OCI-LY1 (cell line): ENCODE measurements around the gene PTPRG.

Experiments used
- H2AFZ ChIP-seq: fragments of 200-600 bp; sonication (generic), shearing (Covaris generic); 2 replicates; pipeline ENCODE4 v1.6.0; 2014; ENCODE audit warnings: antibody characterized with exemption, mild to moderate bottlenecking, low read length
- H3F3A ChIP-seq: fragments of 200-600 bp; sonication (generic), shearing (Covaris generic); 2 replicates; pipeline ENCODE4 v1.6.0; 2014; ENCODE audit warnings: mild to moderate bottlenecking, antibody characterized with exemption, low read length, moderate library complexity; ENCODE audit not compliant: insufficient read depth
- H3K27ac ChIP-seq: fragments of 200-600 bp; sonication (generic); 2 replicates; pipeline ENCODE4 v1.5.1; 2014; ENCODE audit warnings: low read length, mixed run types, mild to moderate bottlenecking, low read depth; ENCODE audit not compliant: poor library complexity, severe bottlenecking
- H3K27me3 ChIP-seq: fragments of 200-600 bp; sonication (generic); 2 replicates; pipeline ENCODE4 v1.6.0; 2014; ENCODE audit warnings: antibody characterized with exemption, mild to moderate bottlenecking, low read length, moderate library complexity; ENCODE audit not compliant: insufficient read depth
- H3K36me3 ChIP-seq: fragments of 200-600 bp; sonication (generic); 2 replicates; pipeline ENCODE4 v1.6.1; 2014; ENCODE audit warnings: mild to moderate bottlenecking, antibody characterized with exemption, low read length, moderate library complexity, mixed read lengths; ENCODE audit not compliant: insufficient read depth
- H3K4me1 ChIP-seq: fragments of 200-600 bp; sonication (generic); 2 replicates; pipeline ENCODE4 v1.5.1; 2014; ENCODE audit warnings: mild to moderate bottlenecking, low read length, moderate library complexity; ENCODE audit not compliant: insufficient read depth, severe bottlenecking
- H3K4me2 ChIP-seq: fragments of 200-600 bp; sonication (generic), shearing (Covaris generic); 2 replicates; pipeline ENCODE4 v1.6.1; 2014; ENCODE audit warnings: low read length
- H3K4me3 ChIP-seq: fragments of 200-600 bp; sonication (generic); 2 replicates; pipeline ENCODE4 v1.5.1; 2014; ENCODE audit warnings: low read length, low read depth, mild to moderate bottlenecking, mixed read lengths; ENCODE audit not compliant: poor library complexity, severe bottlenecking
- H3K79me2 ChIP-seq: fragments of 200-600 bp; shearing (Covaris generic); 2 replicates; pipeline ENCODE4 v1.6.1; 2016; ENCODE audit warnings: mixed run types, low read length, mixed read lengths; ENCODE audit not compliant: insufficient read depth
- H3K9ac ChIP-seq: fragments of 200-600 bp; sonication (generic), shearing (Covaris generic); 2 replicates; pipeline ENCODE4 v1.6.1; 2014; ENCODE audit warnings: mild to moderate bottlenecking, low read length, mixed read lengths
- H3K9me2 ChIP-seq: fragments of 200-600 bp; sonication (generic), shearing (Covaris generic); 2 replicates; pipeline ENCODE4 v1.6.1; 2014; ENCODE audit warnings: low read depth, mild to moderate bottlenecking, low read length, mixed read lengths
- H3K9me3 ChIP-seq: fragments of 200-600 bp; shearing (Covaris generic); 2 replicates; pipeline ENCODE4 v1.6.1; 2014; ENCODE audit warnings: low read length, mixed read lengths
- H4K20me1 ChIP-seq: fragments of 200-600 bp; sonication (generic), shearing (Covaris generic); 2 replicates; pipeline ENCODE4 v1.6.0; 2016; ENCODE audit warnings: mild to moderate bottlenecking, low read length; ENCODE audit not compliant: insufficient read depth
- CTCF ChIP-seq: fragments of 200-600 bp; sonication (generic), shearing (Covaris generic); IDR thresholded peaks from 2 replicates; pipeline ENCODE4 v1.5.1; 2017; ENCODE audit warnings: mild to moderate bottlenecking, antibody characterized with exemption, low read length, moderate library complexity, mixed read lengths
- EZH2 ChIP-seq: fragments of 200-600 bp; sonication (generic), shearing (Covaris generic); IDR thresholded peaks from 2 replicates; pipeline ENCODE4 v1.8.0; 2017; ENCODE audit warnings: borderline replicate concordance, mixed run types, mild to moderate bottlenecking, antibody characterized with exemption, low read length, moderate library complexity, mixed read lengths

PTPRG gene

GRCh38 chr3:61701011-61701410 lies 139.6 kb downstream of the PTPRG start:
- Histone ChIP-seq H3F3A (no peaks in the 10 kb centered on the region), H3K4me1 (no peaks in the 10 kb centered on the region), H3K79me2 (no peaks in the 10 kb centered on the region), H4K20me1 (no peaks in the 10 kb centered on the region), H3K4me2 (no peak overlapping the region), H2AFZ (no peak overlapping the region), H3K27ac (no peak overlapping the region), H3K4me3 (no peak overlapping the region), H3K9me3 (no peaks in the 10 kb centered on the region), H3K9ac (no peak overlapping the region), H3K36me3 (no peaks in the 10 kb centered on the region), H3K9me2 (no peaks in the 10 kb centered on the region), H3K27me3 (no peaks in the 10 kb centered on the region)
- TF ChIP-seq EZH2 = no peak
- no peak for TF ChIP-seq CTCF

- H3K4me2 ChIP-seq = no peak overlapping the region
- no peak overlapping the region for H3K9ac ChIP-seq
- H3K79me2 ChIP-seq = no peaks in the 10 kb centered on the region
- H3K4me1 ChIP-seq = no peaks in the 10 kb centered on the region
- no peak overlapping the region for H2AFZ ChIP-seq
- TF ChIP-seq CTCF = no peak
- H3K9me3 ChIP-seq = no peaks in the 10 kb centered on the region
- no peaks in the 10 kb centered on the region for H3K27me3 ChIP-seq
- H4K20me1 ChIP-seq = no peaks in the 10 kb centered on the region
- H3K4me3 ChIP-seq = no peak overlapping the region
- H3K36me3 ChIP-seq = no peaks in the 10 kb centered on the region
- no peaks in the 10 kb centered on the region for H3F3A ChIP-seq
- no peak overlapping the region for H3K27ac ChIP-seq
- no peaks in the 10 kb centered on the region for H3K9me2 ChIP-seq
Observed at GRCh38 chr3:61702453-61702852, 141.1 kb downstream of the PTPRG start.

DNA sequence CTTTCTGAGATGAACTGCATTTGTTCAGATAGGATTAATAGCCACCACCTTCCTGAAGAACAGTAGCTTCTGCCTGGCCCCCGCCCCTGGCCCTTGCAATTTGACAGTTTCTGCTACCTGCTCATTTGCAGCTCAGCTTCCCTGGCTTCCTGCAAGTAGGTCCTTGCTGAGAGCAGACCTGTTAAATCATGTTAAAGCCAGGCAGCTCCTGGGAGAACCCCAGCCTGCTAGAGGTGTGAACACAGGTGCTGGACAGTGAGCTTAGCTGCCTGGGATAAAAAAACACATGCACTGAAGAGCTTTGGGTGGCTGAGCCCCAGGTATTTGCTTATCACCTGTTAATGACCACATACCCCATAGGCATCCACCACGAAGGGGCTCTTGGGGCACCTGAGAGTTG lies 143.4 kb downstream of the PTPRG start:
- no peak overlapping the region for H3K4me3 ChIP-seq
- H3K36me3 ChIP-seq = no peaks in the 10 kb centered on the region
- no peak overlapping the region for H3K9ac ChIP-seq
- no peaks in the 10 kb centered on the region for H3K79me2 ChIP-seq
- H3K27ac ChIP-seq = no peak overlapping the region
- no peaks in the 10 kb centered on the region for H3K9me3 ChIP-seq
- no peaks in the 10 kb centered on the region for H3K27me3 ChIP-seq
- no peaks in the 10 kb centered on the region for H3F3A ChIP-seq
- no peaks in the 10 kb centered on the region for H3K4me1 ChIP-seq
- H3K9me2 ChIP-seq = no peaks in the 10 kb centered on the region
- no peaks in the 10 kb centered on the region for H4K20me1 ChIP-seq
- no peak overlapping the region for H3K4me2 ChIP-seq
- no peak overlapping the region for H2AFZ ChIP-seq
- no peak for TF ChIP-seq EZH2
- TF ChIP-seq CTCF = no peak
